ENCODE measurements around the gene MPL.

DNA sequence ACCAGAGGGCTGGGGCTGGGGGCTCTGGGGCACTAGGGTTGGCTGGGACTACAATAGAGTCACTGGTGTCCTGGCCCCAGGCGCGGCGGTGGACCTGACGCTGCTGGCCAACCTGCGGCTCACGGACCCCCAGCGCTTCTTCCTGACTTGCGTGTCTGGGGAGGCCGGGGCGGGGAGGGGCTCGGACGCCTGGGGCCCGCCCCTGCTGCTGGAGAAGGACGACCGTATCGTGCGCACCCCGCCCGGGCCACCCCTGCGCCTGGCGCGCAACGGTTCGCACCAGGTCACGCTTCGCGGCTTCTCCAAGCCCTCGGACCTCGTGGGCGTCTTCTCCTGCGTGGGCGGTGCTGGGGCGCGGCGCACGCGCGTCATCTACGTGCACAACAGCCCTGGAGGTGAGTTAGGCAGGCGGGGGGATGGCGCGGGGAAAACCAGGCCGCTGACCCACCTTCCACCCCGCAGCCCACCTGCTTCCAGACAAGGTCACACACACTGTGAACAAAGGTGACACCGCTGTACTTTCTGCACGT lies 32.8 kb upstream of the MPL start:
- TF ChIP-seq POLR2AphosphoS5 (IDR thresholded peaks at IDR 0.05; ENCODE audit: borderline replicate concordance, low read depth, low read length) (no peak), EZH2 (IDR thresholded peaks at IDR 0.05) (no peak), FOXP2 (optimal IDR thresholded peaks at IDR 0.05; ENCODE audit: control extremely low read depth, extremely low read length, insufficient read depth) (no peak)

All from SK-N-MC (cell line).